ENCODE data around the gene LPIN1.

DNA sequence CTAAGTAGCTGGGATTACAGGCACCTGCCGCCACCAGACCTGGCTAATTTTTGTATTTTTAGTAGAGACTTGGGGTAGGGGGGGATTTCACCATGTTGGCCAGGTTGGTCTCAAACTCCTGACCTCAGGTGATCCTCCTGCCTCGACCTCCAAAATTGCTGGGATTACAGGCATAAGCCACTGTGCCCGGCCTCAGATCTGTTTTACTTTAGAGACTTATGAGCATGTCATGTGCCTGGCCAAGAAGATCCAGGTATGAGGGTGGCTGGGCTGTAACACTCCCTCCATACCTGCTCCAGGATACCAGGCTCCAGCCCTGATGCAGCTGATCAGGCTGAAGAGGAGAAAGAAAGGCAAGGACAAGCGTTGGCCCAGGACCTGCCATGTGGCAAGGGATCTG, 125.0 kb downstream of the LPIN1 start:
- TF ChIP-seq GATA3 (IDR thresholded peaks at IDR 0.05; ENCODE audit: low read depth, low read length) = no peak
- TF ChIP-seq GATA2 (IDR thresholded peaks at IDR 0.05; ENCODE audit: low read depth, low read length) = no peak

Data from SH-SY5Y (cell line).